Esophagus squamous epithelium (tissue), 4 donors: ENCODE results near the gene CARD11.

ENCODE experiments used
- CTCF ChIP-seq, 6 experiments: fragments of 450-650 bp in 4 of 6; fragments of 200-600 bp in 2 of 6; sonication (generic) in 2 of 6; IDR thresholded peaks; one replicate each; pipeline ENCODE4 v1.5.1; 2016 to 2019; ENCODE audit warnings: antibody characterized with exemption in 6 of 6, mild to moderate bottlenecking in 4 of 6, moderate library complexity in 4 of 6
- POLR2A ChIP-seq, 4 donors: fragments of 450-650 bp; IDR thresholded peaks; one replicate each; pipeline ENCODE4 v1.6.1; 2017; ENCODE audit warnings: antibody characterized with exemption in 4 of 4, mild to moderate bottlenecking in 4 of 4, moderate library complexity in 3 of 4

GRCh38 chr7:2993868-2994267 lies 49.8 kb downstream of the CARD11 start:
- TF ChIP-seq CTCF (IDR thresholded peaks at IDR 0.05): no peak
- TF ChIP-seq POLR2A (IDR thresholded peaks at IDR 0.05): no peak
